Measurements from ENCODE around the gene TRAF3IP1.

DNA sequence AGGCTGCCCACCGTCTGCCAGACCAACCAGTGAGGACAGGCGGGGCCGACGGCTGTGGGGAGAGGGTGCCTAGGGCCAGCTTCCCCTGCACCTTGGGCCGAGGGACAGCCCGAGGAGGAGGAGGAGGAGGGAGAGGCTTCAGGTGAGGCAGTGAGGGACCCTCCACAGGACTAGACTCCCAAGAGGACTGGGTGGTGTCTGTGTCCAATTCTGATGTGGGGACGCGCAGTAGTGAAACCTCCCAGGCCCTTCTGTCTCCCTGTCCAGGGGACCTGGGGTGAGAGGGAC is 86.6 kb downstream of the TRAF3IP1 start:
- TF ChIP-seq POLR2A (IDR thresholded peaks at IDR 0.05; ENCODE audit: low read depth, low read length) (no peak), POLR2AphosphoS5 (IDR thresholded peaks at IDR 0.05; ENCODE audit: low read depth, low read length) (no peak), TAF1 (IDR thresholded peaks at IDR 0.05; ENCODE audit: low read depth, low read length) (no peak), SPI1 (IDR thresholded peaks at IDR 0.05; ENCODE audit: low read depth, low read length) (no peak), POU2F2 (IDR thresholded peaks at IDR 0.05; ENCODE audit: low read depth, low read length) (no peak), PAX5 (IDR thresholded peaks at IDR 0.05; ENCODE audit: insufficient read depth, low read length, severe bottlenecking) (no peak)
